ENCODE data around the gene ST8SIA3.

Gene ST8SIA3

GRCh38 chr18:57352271-57352701 lies at the start of gene ST8SIA3:
Gene ST8SIA3, plus strand, starts transcription at chr18:57352557. Its CDS starts 290 bp downstream, at chr18:57352847.
- no peak for DNase-seq (ENCODE audit: low spot score)

DNA sequence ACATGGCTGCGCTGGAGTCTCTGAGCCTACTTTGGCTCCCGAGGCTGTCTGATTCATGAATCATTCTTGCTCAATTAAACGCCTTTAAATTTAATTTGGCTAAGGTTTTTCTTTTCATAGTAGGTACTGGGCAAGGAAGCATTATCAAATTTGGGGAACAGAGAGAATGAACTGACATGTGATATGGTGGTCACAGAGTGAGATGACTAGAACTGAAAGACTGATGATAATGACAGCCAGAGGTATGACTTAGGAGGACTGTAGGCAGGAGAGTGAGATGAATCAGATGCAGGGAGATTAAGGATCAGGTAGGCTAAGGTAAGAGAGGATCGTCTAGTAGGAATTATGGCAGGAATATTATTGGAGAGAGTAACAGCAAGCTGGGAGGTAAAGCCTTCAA lies 40.9 kb upstream of the ST8SIA3 start:
- no peak for DNase-seq (ENCODE audit: low spot score)

GRCh38 chr18:57312346-57313144 lies 39.8 kb upstream of the ST8SIA3 start:
- DNase-seq (ENCODE audit: low spot score), result no peak

GRCh38 chr18:57320603-57321002 lies 31.8 kb upstream of the ST8SIA3 start:
- no peak for DNase-seq (ENCODE audit: low spot score)

GRCh38 chr18:57325491-57326166 lies 26.7 kb upstream of the ST8SIA3 start:
- DNase-seq (ENCODE audit: low spot score), result no peak

DNA sequence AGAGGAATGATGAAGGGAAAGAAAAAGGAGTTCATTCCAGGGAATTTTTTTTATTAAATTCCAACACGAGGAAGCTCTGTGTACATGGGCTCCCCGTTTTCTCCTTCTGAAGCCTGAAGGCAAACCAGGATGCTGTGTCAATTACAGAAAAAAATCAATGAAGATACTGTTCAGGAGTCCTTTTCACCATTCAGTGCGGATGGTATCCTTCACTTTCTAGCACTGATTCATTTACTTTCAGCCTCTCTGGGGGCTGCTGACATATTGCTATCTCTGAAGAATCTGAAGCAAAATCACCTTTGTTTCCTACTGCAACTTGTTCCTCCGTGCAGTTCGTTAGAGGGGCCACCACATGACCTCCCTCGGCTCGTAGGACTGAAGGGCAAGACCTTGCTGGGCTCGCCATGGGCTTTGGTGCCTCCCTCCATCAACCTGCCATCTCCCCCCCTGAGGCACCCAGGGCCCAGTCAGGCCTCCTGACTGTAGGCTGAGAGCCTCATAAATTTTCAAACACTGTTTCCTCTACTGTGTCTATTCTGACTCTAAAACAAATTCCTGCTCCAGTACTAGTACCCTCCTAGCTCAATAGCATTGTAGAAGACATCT lies 25.5 kb upstream of the ST8SIA3 start:
- no peak for DNase-seq (ENCODE audit: low spot score)

DNA sequence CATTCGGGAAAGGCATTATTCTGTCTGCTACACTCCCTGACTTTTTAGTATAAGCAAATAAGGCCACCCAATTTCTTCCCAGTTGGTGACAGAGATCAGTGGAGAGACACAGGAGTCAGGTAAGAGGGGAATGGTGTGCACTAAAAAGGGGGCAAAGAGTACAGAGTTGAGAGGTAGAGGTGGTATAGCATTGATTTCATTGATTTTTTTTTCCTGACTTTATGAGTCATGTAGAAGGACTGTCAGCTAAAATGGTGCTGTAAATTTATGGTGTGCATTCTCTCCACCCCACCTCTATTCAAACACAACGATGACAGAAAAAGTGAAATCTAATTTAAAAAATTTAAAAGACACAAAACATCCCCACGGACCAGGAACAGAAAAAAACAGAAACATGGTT lies 23.7 kb upstream of the ST8SIA3 start:
- DNase-seq (ENCODE audit: low spot score), result no peak

GRCh38 chr18:57329856-57330255 lies 22.5 kb upstream of the ST8SIA3 start:
- DNase-seq (ENCODE audit: low spot score), result no peak

DNA sequence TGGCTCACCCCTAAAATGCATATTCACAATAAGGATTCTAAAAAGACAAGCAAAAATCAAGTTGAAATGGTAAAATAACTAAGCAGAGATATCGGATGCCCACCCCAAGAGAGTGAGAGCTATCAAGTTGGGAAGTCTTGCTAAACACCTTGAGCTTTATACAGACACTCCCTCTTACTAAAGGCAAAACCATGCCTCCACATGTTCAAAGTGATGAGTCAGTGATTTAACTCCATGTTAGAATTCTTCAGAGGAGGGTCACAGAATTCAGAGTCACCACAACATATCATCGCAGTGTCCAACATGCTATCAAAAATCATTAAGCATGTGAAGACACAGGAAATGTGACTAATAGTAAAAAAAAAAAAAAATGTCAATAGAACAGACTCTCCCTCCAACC lies 20.6 kb upstream of the ST8SIA3 start:
- DNase-seq (ENCODE audit: low spot score), result no peak

DNA sequence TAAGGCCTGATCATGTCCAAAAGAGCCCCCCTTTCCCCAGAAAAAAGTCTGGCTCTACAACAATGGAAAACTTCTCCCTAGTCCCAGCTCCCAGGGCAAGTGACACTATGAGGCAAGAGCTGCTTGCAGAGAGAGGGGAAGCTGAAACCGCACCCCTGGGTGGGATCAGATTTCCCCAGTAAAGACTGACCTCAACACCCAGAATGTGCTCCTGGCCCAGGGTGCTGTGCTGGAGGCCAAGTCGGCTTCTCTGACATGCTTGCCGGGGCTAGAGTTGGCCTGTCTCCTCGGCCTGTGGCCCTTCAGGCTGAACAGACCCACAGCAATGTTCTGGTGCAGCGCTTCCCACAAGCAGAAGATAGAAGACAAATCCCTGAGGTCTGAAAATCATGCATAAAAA lies 18.4 kb upstream of the ST8SIA3 start:
- no peak for DNase-seq (ENCODE audit: low spot score)

DNA sequence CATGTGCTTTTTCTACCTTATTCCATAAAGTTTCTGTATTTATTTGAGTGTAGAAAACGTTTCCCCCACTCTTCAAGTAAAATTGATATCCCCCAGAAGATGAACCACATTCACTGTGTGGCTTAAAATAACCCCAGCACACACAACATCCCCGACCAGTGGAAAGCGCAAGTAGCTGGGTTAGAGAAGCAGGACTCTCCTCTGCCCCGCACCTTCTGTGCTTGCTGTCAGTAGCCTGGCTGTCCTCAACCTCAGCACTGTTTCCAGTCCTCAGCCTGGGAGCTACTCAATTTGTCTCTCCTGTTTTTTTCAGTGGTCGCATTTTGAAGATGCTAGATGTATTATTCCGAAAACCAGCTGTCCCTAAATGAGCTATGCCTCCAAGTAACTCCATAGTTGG lies 18.0 kb upstream of the ST8SIA3 start:
- no peak for DNase-seq (ENCODE audit: low spot score)

DNA sequence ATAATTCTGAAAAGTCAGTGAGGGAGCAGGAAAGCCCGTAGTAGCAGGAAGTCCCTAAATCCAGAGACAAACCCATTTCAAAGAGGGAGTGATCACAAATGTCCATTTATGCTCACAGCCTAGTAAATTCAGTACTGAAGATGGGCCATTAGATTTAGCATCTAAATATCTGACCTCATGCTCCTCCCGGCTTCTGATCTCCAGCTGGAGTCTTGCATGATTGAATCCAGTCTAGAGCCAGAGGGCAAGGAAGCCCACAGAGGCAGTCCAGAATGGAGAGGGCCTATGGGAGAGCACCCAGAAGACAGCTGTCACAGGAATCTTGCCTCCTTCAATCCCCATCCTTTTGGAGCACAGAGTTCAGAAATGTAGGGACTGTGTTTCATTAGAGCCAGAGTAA lies 16.0 kb upstream of the ST8SIA3 start:
- DNase-seq (ENCODE audit: low spot score), result no peak

DNA sequence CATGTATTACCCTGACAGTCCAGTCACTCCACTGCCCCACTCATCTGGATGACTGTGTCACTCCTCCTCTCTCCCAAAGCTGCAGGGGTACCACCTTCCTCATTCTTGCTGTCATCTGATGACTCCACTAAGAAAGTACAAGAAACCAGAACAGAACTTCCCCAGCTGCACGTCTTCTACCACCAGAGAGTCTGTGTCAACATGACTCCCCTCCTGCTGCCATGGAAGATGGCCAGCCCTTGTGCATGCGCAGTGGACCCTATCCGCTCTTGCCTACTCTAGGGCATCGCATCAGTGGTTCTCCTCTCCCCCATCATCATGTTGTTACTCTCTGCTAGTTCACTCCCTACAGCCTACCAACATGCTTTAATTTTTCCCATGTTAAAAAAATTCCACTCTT lies 14.5 kb upstream of the ST8SIA3 start:
- no peak for DNase-seq (ENCODE audit: low spot score)

GRCh38 chr18:57343833-57344232 lies 8.5 kb upstream of the ST8SIA3 start:
- DNase-seq (ENCODE audit: low spot score), result no peak

- no peak for DNase-seq (ENCODE audit: low spot score)
Measured at GRCh38 chr18:57346876-57347275, 5.5 kb upstream of the ST8SIA3 start.

DNA sequence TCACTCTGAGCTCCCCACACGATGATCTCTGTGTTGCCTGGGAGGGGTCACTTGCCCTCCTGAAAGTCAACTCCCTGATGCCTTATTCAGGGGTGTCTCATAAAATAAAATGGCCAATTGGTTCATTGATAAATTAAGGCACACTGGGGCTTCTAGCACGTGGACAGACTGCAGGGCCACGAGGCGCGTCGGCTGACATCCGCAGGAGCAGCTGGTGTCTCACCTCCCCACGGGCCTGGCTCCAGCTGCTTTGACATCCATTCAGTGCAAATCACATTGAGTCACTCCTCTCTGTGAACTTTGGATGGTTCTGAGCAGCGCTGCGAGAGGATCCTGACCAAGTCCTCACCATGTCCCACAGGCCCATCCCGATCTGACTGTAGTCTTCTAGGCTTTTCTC lies 4.6 kb upstream of the ST8SIA3 start:
- no peak for DNase-seq (ENCODE audit: low spot score)

- no peak for DNase-seq (ENCODE audit: low spot score)
Measured at GRCh38 chr18:57352761-57353136, 392 bp downstream of the ST8SIA3 start.

- no peak for DNase-seq (ENCODE audit: low spot score)
Measured at GRCh38 chr18:57353137-57353939, 981 bp downstream of the ST8SIA3 start.

DNA sequence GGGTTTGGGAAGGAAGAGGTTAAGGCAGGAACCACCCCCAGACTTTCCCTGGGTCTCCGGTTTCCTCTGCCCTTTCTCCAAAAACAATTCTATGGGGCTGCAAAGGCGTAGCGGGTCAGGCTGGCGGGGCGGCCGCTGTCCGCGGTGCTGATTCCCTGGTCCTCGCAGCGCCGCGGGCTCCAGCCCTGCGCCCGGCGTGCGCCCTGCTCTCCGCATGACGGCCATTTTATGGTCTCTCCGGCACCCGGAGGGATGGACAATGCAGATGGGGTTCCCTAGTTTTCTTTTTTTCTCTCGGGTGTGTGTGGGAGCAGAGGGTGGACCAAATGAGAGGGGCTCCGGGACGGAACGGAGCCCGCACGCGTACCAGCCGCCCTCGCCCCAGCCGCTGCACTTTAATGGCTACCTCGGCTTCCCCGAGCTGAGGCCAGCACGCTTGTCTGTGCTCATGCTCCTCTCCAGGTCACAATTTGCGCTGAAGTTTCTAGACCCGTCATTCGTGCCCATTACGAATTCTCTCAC lies 1.6 kb downstream of the ST8SIA3 start:
- DNase-seq (ENCODE audit: low spot score), result no peak

DNA sequence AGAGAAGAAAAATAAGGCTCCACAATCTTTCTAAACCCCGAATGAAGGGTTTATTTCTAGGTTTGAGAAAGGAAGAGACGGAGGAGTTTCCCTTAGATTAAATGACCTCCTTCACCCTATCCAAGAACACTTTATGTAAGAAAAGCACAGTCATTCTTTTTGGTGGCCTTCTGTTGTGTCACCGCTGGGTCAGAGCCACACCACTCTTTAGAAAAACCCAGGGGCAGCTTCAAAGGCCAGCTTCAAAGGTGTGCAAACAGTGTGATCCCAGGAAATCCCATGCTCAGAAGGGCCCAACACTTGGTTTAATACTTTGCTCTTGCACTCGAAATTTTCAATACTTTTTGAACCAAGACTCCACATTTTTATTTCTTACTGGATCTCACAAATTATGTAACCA lies 7.1 kb downstream of the ST8SIA3 start:
- DNase-seq (ENCODE audit: low spot score), result no peak

- DNase-seq (ENCODE audit: low spot score), result no peak
Measured at GRCh38 chr18:57362714-57363113, 10.4 kb downstream of the ST8SIA3 start.

DNA sequence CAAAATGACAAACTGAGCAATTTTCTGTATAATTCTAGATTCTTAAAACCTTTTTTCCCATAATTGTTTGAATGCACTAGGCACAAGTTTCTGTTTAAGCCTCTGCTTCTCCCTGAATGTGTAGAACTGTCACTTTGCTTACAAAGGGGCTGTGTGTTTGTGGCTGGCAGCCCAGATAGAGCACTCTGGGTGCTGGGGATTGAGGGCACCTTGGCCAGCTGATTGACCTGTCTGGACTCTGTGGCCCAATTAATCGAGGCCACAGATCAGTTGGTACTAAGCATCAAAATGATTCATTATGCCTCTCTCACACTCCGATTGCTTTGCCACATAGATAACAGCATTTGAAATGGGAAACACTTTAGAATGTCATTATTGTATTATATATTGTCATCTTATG lies 12.1 kb downstream of the ST8SIA3 start:
- no peak for DNase-seq (ENCODE audit: low spot score)
